ENCODE results near the gene PMS2. TPM values are rescaled to one million over a fixed set of nuclear protein-coding genes. Genes with fewer than 3 reads are reported as not detected.

The PMS2 gene
- total and polyA plus RNA-seq, 9 of the 15 experiments (the other 6 are each of a cell fraction or from before 2014, with no cell fraction given), result 4.9 to 27.6 (median 16.5) TPM

DNA sequence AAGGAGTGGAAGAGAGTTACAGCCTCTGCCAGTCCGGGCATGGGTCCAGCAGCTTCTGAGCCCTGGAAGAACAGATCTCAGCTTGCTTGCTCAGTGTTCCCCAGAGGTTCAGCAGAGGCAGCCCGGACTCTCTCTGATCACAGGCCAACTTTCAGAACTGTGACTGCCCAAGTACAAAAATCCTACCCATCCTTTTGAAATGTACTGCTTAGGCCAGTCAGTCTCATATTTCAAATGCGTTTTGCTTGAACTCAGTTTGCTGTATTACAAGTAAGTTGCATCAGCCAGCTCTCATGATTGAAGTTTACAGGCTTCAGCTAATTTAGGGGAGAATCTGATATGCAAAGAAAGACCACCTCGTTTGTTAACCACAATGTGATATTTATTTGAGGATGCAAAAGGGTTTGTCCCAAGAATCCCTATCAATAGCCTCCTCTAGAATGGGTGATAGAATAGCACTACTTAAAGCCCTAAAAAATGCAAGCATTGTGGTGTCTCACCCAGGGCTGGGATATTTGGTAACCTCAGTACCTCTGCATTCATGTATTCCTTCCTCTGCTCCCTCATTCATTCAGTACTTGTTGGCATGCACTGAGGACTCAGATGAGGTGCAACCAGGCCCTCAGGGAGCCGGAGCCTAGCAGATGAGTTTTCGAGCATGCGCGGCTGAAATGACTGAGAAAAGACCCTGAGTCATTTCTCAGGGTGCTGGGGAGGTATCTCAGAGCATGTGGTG is 7.2 kb upstream of the PMS2 start (continued):
- TF ChIP-seq, protein P1, sequence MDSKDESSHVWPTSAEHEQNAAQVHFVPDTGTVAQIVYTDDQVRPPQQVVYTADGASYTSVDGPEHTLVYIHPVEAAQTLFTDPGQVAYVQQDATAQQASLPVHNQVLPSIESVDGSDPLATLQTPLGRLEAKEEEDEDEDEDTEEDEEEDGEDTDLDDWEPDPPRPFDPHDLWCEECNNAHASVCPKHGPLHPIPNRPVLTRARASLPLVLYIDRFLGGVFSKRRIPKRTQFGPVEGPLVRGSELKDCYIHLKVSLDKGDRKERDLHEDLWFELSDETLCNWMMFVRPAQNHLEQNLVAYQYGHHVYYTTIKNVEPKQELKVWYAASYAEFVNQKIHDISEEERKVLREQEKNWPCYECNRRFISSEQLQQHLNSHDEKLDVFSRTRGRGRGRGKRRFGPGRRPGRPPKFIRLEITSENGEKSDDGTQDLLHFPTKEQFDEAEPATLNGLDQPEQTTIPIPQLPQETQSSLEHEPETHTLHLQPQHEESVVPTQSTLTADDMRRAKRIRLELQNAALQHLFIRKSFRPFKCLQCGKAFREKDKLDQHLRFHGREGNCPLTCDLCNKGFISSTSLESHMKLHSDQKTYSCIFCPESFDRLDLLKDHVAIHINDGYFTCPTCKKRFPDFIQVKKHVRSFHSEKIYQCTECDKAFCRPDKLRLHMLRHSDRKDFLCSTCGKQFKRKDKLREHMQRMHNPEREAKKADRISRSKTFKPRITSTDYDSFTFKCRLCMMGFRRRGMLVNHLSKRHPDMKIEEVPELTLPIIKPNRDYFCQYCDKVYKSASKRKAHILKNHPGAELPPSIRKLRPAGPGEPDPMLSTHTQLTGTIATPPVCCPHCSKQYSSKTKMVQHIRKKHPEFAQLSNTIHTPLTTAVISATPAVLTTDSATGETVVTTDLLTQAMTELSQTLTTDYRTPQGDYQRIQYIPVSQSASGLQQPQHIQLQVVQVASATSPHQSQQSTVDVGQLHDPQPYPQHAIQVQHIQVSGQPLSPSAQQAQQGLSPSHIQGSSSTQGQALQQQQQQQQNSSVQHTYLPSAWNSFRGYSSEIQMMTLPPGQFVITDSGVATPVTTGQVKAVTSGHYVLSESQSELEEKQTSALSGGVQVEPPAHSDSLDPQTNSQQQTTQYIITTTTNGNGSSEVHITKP (IDR thresholded peaks at IDR 0.05; ENCODE audit: partially characterized antibody), result no peak
- no peak for TF ChIP-seq YY1 (IDR thresholded peaks at IDR 0.05; ENCODE audit: borderline replicate concordance in 1 of 3, control insufficient read depth in 1 of 3, extremely low read depth in 1 of 3, insufficient read depth in 3 of 3, insufficient read length in 1 of 3, insufficient replicate concordance in 2 of 3, low read depth in 1 of 3, low read length in 2 of 3)
- peak; percentile 82 for TF ChIP-seq EP300 (IDR thresholded peaks at IDR 0.05; ENCODE audit: low read length)
- peak; percentile 91 for TF ChIP-seq ZNF197 (CRISPR knock-in tag; IDR thresholded peaks at IDR 0.05; ENCODE audit: low read depth)
- TF ChIP-seq, protein P2, sequence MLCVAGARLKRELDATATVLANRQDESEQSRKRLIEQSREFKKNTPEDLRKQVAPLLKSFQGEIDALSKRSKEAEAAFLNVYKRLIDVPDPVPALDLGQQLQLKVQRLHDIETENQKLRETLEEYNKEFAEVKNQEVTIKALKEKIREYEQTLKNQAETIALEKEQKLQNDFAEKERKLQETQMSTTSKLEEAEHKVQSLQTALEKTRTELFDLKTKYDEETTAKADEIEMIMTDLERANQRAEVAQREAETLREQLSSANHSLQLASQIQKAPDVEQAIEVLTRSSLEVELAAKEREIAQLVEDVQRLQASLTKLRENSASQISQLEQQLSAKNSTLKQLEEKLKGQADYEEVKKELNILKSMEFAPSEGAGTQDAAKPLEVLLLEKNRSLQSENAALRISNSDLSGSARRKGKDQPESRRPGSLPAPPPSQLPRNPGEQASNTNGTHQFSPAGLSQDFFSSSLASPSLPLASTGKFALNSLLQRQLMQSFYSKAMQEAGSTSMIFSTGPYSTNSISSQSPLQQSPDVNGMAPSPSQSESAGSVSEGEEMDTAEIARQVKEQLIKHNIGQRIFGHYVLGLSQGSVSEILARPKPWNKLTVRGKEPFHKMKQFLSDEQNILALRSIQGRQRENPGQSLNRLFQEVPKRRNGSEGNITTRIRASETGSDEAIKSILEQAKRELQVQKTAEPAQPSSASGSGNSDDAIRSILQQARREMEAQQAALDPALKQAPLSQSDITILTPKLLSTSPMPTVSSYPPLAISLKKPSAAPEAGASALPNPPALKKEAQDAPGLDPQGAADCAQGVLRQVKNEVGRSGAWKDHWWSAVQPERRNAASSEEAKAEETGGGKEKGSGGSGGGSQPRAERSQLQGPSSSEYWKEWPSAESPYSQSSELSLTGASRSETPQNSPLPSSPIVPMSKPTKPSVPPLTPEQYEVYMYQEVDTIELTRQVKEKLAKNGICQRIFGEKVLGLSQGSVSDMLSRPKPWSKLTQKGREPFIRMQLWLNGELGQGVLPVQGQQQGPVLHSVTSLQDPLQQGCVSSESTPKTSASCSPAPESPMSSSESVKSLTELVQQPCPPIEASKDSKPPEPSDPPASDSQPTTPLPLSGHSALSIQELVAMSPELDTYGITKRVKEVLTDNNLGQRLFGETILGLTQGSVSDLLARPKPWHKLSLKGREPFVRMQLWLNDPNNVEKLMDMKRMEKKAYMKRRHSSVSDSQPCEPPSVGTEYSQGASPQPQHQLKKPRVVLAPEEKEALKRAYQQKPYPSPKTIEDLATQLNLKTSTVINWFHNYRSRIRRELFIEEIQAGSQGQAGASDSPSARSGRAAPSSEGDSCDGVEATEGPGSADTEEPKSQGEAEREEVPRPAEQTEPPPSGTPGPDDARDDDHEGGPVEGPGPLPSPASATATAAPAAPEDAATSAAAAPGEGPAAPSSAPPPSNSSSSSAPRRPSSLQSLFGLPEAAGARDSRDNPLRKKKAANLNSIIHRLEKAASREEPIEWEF (CRISPR knock-in tag; IDR thresholded peaks at IDR 0.05), result no peak
- no peak for TF ChIP-seq MAFF (IDR thresholded peaks at IDR 0.05; ENCODE audit: low read length)
- TF ChIP-seq SMARCB1 (IDR thresholded peaks at IDR 0.05; ENCODE audit: insufficient read length, low read depth), result no peak
- TF ChIP-seq DNMT1 (IDR thresholded peaks at IDR 0.05), result no peak
- TF ChIP-seq, protein P3, sequence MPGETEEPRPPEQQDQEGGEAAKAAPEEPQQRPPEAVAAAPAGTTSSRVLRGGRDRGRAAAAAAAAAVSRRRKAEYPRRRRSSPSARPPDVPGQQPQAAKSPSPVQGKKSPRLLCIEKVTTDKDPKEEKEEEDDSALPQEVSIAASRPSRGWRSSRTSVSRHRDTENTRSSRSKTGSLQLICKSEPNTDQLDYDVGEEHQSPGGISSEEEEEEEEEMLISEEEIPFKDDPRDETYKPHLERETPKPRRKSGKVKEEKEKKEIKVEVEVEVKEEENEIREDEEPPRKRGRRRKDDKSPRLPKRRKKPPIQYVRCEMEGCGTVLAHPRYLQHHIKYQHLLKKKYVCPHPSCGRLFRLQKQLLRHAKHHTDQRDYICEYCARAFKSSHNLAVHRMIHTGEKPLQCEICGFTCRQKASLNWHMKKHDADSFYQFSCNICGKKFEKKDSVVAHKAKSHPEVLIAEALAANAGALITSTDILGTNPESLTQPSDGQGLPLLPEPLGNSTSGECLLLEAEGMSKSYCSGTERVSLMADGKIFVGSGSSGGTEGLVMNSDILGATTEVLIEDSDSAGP (CRISPR knock-in tag; IDR thresholded peaks at IDR 0.05), result no peak
- TF ChIP-seq ZNF764 (CRISPR knock-in tag; IDR thresholded peaks at IDR 0.05; ENCODE audit: low read depth), result no peak
- no peak for TF ChIP-seq HDAC1 (IDR thresholded peaks at IDR 0.05)
- no peak for TF ChIP-seq CBX8 (IDR thresholded peaks at IDR 0.05; ENCODE audit: borderline replicate concordance, extremely low read depth, low read depth, low read length, poor library complexity, severe bottlenecking)
- TF ChIP-seq BRF1 (IDR thresholded peaks at IDR 0.05; ENCODE audit: borderline replicate concordance, extremely low read depth, insufficient read length), result no peak
- no peak for TF ChIP-seq RFX7 (CRISPR knock-in tag; IDR thresholded peaks at IDR 0.05)
- TF ChIP-seq MEF2D (tag; conservative IDR thresholded peaks at IDR 0.05; ENCODE audit: low read depth), result peak; percentile 50; the same call in 1 of the 2 replicates
- no peak for TF ChIP-seq ZNF184 (CRISPR knock-in tag; IDR thresholded peaks at IDR 0.05)
